HG02763 (cell line): ENCODE measurements around the gene BORA.
"Not testable (repeated sequence)": the region's sequence is repeated elsewhere in the genome, so short reads cannot be mapped to it uniquely, and the experiment has no call there.

ENCODE experiments used
- ATAC-seq: cut with Tn5 transposase; IDR thresholded peaks from one replicate; pipeline ENCODE4 v1.9.1; 2021; ENCODE audit warnings: mild to moderate bottlenecking, moderate library complexity; ENCODE audit not compliant: unreplicated experiment

The BORA gene

DNA sequence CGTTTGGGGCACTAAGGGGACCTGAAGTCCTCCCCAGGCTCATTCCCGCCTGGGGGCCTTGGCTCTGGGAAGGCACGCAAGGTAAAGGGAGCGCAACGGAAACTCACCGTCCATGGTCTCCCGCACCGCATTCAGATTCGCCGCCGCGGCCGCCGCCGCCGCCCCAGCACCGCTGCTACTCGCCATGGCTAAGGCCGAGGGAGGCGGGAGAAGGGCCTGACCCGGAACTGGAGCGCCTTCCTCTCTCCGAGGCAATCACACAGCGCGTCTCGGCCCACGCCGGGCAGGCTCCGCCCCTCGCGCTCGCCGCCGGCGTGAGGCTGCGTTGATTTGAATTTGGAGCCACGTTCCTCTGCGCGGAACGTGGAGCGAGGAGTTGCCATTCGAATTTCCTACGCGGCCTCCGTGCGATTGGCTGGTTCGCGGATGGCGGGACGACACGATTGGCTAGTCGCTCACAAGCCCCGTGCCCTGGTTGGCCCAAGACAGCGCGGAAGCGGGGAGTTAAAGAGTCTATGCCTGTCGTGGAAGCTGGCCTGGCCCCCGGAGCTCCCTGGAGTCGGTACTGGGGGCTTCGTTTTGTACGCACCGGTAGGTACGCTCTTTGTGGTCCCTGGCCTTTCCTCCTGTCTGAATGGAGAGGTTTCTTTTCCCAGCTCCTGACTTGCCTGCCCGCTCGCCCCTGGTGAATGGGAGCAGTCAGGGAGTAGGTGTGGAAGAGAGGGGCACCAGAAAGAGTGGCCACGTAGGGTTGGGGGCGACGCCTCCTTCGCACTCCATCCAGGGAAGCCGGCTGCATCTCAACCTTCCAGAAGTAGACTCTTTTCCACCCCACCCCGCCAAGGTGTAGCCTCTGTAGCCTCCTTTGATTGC is at the start of gene BORA, which contains the start of gene MZT1:
BORA (plus strand) TSS at position 507 of the 873 bp plus-strand sequence. CDS start 1,018 bp downstream, outside the sequence.
MZT1 (minus strand) TSS at position 213 of the 873 bp plus-strand sequence; CDS start at position 186, 27 bp downstream.
- peak; percentile 95 for ATAC-seq

- ATAC-seq: no peak
Measured at GRCh38 chr13:72678312-72678711, 49.4 kb upstream of the BORA start.

DNA sequence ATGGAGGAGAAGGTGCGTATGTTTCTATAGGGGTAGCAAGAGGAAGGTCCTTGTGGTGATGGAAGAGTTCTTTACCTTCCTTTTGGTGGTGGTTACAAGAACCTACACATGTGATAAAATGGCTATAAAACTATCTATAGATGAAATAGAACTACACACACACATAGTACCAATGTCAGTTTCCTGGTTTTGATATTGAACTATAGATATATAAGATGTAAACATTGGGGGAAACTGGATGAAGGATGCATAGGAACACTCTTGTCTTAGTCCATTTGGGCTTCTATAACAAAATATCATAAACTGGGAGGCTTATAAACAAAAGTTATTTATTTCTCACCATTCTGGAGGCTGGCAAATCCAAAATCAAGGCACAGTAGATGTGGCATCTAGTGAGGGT is 47.4 kb upstream of the BORA start:
- no peak for ATAC-seq

DNA sequence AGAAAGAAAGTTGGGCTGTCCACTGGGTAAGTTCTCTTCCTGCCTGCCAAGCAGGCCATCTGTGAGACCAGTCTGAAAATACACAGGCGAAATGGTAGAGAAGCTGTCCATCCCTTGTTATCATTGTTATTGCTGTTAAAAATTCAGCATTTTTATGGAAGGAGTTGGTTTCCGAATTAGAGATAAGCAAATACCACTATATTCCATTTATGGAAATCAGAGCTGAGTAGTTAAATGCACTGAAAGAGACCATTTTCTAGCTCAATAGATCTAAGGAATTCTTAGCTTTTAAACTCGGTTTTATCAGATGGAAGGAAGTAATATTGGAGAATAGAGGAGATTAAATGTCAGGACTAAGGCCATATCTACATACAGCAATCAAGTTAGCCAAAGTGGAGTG is 41.0 kb upstream of the BORA start:
- ATAC-seq: no peak

DNA sequence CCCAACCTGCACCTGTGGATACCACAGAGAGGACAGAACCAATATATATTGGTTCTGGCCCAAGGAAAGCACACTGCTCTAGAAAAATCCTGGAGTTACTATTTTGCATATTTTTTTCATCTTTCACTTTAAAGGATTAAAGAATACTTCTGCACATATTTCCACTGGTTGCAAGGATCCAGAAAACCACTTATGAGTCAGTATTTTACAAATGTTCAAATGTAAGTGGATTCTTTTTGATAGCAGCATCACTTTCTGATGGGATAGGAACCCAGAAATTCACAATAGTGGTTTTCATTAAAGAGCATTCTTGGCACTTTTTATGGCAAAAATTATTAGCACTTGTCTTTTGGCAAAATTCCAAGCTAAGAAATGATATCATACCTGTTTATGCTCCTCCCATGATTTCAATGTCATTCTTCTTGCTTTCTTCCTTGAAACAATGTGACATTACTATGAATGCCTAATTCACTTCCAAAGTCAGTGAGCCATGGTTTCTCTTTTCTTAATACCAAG is 38.5 kb upstream of the BORA start:
- no peak for ATAC-seq

DNA sequence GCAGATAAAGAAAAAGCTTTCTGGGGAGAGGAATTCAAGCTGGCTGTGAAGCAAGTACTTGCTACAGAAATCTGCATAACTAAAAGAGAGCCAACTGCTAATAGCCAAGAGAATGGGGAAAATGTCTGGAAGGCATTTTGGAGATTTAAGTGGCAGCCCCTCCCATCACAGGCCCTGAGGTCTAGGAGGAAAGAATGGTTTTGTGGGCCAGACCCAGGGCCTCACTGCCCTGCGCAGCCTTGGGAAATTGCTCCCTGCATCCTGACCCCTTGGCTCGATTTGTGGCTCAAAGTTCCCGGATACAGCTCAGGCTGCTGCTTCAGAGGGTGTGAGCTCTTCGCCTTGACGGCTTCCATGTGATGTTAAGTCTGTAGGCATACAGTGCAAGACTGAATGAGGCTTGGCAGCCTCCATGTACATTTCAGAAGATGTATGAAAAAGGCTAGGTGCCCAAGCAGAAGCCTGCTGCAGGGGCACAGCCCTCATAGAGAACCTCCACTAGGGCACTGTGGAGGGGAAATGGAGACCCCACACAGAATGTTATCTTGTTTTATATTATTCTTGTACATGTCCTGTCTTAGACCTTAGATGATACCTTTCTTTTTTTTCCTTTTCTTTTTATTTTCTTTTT is 34.7 kb upstream of the BORA start:
- no peak for ATAC-seq

- ATAC-seq: no peak
Measured at GRCh38 chr13:72693832-72694231, 33.9 kb upstream of the BORA start.

- ATAC-seq: no peak
Measured at GRCh38 chr13:72694314-72694713, 33.4 kb upstream of the BORA start.

GRCh38 chr13:72696579-72696978 is 31.1 kb upstream of the BORA start:
- ATAC-seq: no peak

GRCh38 chr13:72698164-72698563 is 29.6 kb upstream of the BORA start:
- ATAC-seq: no peak

DNA sequence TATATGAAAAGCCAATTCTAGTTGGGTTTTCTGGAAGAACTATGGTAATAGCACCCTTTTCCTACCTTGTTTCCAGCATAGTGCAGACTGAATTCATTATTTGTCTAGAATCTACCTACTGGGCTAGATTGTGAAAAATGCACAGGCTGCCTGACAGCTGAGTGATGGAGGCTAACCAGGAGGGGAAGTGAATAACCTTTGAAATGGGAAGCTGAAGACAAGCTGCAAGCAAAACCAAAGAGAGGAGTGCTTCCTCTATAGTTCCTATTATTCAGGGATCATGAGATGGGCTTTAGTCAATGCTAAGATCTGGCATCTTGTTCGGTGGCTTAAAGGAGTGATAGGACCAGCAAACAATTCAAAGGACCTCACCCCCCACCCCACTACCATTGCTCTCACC is 27.2 kb upstream of the BORA start:
- no peak for ATAC-seq

DNA sequence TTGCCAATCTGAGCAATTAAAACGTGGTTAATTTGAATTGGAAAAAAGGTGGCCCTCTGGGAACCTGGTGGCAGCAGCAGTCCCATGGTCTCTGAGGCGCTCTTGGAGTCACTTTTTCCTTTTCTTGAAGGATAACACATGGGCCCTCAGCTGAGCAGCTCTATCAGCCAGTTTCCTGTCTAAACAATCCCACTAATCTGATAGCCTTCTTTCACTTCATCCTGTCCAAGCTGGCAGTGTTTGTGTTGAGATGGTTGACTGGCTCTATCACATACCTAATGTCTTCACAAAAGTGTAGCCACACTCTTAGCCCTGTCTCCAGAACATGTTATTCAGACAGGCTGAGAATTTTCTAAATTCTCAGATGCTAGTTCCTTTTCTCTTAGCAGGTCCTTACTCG is 10.9 kb upstream of the BORA start:
- no peak for ATAC-seq

DNA sequence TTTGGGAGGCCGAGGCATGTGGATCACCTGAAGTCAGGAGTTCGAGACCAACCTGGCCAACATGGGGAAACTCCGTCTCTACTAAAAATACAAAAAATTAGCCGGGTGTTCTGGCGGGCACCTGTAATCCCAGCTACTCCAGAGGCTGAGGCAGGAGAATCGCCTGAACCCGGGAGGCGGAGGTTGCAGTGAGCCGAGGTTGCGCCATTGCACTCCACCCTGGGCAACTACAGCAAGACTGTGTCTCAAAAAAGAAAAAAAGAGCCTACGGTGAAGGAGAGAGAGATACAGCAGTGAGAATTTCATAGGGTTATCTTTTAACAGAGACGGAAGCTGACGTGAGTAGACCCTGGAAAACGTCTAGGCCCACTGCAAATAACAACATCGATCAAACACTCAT is 1.5 kb upstream of the BORA start:
- ATAC-seq: not testable (repeated sequence)

DNA sequence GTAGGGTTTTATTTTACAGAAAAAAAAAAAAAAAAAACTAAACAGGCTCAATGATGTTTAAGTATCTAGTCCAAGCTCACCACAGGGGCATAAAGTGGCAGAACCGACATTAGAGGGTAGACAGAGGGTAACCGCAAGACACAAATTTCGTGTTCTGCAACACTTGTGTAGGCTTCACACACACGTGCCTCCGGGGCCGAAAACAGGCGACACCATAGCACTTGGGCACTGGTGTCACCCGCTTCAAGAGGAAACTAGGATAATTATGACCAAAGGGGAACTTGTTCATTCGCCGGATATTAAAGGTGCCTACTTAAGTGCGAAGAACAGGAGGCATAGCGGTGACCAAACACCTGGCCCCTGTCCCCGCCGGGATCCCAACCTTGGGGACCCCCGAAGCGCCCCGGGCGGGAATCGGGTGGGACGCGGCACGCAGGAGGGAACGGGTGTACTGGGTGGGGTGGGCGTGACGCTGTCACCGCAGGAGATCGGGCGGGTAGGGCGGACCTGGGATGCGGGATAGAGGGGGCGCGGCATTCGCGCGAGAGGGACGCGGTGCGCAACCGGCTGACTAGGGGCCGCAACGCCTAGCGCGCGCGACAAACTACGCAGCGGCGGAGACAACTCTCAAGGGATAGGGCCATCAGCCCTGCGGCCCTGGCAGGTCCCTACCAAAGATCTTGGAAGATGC is 852 bp upstream of the BORA start:
- ATAC-seq: peak; percentile 23

DNA sequence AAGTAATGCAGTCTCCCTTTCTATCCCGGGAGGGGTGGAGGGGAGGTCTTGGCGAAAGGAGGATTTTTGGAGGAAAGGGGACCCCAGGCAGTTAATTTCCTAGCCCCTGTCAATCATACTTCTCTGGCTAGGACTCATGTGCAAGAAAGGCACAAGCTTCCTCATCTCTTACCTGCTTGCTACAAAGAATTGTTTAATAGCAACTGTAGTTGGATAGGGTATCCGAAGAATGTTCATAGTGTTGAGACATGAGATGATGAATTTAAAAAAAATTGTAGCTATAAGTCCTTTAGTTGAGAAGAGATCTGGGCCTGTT is 525 bp downstream of the BORA start:
- ATAC-seq: no peak

GRCh38 chr13:72737033-72737432 is 9.3 kb downstream of the BORA start:
- ATAC-seq: no peak

DNA sequence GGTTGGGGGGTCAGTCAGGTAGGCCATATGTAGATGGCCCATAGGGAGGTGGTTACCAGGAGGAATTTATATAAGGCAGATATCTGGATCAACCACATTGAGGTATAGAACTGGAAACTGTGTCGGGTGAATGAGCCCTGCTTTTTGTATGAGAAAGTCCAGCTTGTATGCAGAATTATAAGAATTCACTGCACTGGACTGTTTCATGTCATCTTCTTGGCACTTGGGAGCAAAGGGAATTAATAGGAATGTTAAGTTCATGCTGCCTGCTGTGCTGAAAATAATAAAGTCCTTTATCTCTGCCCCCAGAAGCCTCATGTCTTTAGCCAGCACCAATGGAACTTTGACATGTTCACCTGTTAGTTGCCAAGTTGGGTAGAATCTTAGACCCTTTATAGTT is 12.3 kb downstream of the BORA start:
- ATAC-seq: no peak

DNA sequence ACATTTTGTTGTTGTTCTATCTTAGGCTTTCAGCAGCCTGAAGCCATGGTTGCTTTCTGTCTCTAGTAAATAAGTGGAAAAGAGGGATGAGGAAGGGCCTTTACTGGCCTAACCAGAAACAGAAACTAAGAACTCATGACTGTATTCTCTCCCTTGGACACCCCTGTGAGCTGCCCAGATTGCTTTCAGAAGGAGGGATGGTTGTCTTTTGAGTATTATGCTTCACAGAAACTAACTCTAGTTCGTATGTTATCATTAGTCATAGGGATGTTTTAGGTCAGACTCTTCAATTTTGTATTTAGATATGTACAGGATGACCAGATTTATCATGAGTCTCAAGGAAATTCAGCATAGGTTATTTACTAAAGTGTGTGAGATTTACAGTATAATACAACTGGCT is 17.5 kb downstream of the BORA start:
- ATAC-seq: no peak

GRCh38 chr13:72751220-72751619 is 23.5 kb downstream of the BORA start:
- ATAC-seq: no peak

DNA sequence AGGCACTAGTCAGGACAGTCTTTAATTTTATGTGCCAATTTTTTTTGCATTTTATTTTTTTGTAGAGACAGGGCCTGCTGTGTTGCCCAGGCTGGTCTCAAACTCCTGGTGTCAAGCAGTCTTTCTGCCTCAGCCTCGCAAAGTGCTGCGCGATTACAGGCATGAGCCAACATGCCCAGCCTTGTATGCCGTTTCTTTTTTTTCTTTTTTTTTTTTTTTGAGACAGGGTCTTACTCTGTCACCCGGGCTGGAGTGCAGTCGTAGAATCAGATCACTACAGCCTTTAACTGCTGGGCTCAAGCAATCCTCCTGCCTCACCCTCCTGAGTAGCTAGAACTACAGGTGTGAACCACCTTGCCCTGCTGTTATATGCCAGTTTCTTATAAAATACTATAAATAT is 26.4 kb downstream of the BORA start:
- ATAC-seq: no peak

GRCh38 chr13:72757792-72758535 is 30.2 kb downstream of the BORA start:
- no peak for ATAC-seq
